HG02938 (cell line): ENCODE measurements around the gene ZSWIM4.

Experiments
- ATAC-seq: cut with Tn5 transposase; IDR thresholded peaks from one replicate; pipeline ENCODE4 v1.9.1; 2021; ENCODE audit warnings: mild to moderate bottlenecking, moderate library complexity; ENCODE audit not compliant: unreplicated experiment

The ZSWIM4 gene

DNA sequence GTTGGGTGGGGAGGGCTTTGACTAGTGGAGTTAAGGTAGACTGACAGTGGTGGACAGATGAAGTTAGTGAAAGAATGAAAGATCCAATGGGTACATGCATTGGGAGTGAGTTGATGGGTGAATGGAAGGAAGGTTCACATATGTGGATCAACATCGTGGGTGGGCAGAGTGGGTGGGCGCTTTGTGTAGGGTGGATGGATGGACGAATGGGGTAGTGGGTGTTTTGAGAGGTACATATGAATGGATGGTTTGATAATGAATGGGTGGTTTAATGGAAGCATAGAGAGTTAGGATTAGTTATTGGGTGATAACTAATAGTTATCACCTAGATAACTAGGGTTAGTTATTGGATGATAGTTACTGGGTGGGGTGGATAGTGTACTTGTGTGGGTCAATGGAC lies 11.5 kb downstream of the ZSWIM4 start:
- no peak for ATAC-seq

DNA sequence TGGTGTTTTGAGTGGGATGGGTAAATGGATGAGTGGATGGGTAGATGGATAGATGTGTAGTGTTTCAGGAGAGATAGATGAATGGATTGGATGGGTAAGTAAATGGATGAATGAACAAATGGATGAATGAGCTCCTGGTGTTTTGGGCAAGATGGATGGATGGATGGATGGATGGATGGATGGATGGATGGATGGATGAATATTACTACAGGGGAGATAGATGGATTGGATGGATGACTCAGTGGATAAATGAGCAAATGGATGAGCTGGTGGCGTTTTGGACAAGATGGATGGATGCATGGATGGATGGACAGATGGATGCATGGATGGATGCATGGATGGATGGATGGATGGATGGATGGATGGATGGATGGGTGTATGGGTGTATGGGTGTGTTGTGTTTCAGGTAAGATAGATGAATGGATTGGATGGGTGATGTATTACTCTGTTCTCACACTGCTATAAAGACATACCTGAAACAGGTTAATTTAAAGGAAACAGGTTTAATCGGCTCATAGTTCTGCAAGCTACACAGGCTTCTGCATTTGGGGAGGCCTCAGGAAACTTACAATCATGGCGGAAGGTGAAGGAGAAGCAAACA lies 12.3 kb downstream of the ZSWIM4 start:
- ATAC-seq: no peak

DNA sequence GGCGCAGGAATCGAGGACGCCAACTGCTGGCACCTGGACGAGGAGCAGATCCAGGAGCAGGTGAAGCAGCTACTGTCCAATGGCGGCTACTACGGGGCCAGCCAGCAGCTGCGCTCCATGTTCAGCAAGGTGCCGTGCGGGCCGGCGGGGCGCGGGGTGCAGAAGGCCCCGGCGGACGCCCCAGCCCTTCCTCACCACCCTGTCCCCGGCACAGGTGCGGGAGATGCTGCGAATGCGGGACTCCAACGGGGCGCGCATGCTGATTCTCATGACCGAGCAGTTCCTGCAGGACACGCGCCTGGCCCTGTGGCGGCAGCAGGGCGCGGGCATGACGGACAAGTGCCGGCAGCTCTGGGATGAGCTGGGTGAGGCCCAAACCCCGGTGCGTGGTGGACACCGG lies 13.6 kb downstream of the ZSWIM4 start:
- no peak for ATAC-seq

DNA sequence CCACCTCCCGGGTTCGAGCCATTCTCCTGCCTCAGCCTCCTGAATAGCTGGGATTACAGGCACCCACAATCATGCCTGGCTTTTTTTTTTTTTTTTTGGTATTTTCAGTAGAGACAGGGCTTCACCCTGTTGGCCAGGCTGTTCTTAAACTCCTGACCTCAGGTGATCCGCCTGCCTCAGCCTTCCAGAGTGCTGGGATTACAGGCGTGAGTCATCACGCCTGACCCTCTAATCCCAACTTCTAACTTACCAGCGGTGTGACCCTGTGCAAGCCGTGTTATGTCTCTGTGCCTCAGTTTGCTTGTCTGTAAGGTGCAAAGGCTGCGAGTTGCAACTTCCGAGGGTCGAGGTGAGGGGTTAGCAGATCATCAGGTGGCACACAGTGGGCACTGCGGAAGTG lies 17.3 kb downstream of the ZSWIM4 start:
- no peak for ATAC-seq

GRCh38 chr19:13813147-13813546 lies 17.9 kb downstream of the ZSWIM4 start:
- no peak for ATAC-seq

GRCh38 chr19:13814550-13814949 lies 19.3 kb downstream of the ZSWIM4 start:
- no peak for ATAC-seq

DNA sequence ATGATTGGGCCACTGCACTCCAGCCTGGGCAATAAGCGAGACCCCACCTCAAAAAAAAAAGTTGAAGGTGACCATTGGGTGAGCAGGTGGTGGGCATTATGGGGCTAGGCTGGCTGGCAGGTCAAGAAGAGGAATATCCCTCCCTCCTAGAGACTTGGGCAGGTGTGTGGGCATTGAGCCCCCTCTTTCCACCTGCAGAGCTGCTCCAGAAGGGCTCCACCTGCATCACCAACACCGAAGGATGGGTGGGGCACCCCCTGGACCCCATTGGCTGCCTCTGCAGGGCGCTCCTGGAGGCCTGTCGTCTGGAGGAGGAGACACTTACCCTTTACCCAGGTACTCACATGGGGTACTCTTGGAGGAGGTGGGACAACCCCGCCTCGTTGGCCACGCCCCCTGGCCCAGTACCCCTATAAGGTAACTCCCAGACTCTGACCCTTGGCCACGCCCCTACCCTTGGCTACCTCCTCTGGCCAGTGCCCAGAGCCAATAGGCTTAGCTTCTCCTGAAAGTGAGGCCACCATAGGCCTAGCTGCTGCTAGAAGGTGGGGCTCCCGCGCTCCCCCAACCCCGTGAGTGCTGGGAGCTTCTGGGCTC lies 21.9 kb downstream of the ZSWIM4 start:
- no peak for ATAC-seq

DNA sequence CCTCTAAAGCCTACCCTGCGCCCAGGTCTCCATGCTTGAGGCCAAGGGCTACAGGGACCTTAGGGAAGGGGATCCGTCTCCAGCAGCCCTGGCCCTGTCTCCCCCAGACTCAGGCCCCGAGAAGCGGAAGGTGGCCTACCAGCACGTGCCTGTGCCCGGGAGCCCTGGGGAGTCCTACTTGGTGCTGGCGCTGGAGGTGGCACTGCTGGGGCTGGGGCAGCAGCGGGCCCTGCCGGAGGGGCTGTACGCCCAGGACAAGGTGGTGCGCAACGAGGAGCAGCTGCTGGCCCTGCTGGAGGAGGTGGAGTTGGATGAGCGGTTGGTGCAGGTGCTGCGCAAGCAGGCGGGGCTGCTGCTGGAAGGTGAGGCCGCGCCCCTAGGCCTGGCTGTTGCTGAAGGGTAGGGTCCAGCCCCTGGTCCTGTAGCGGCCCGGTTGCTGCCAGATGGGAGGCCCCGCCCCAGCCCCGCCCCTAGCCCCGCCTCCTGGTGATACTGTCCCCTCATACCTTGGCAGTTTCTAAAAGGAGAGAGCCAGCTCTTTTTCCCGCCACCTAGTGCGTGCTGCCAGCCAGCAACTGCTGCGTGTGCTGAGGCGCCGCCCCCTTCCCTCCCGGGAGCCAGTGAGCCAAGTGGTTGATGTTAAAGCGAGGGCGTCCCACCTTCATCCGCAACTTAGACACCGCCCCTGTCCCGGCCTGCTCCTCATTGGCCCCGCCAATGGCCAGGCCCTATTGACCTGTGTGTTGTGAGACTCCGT lies 22.6 kb downstream of the ZSWIM4 start:
- no peak for ATAC-seq

DNA sequence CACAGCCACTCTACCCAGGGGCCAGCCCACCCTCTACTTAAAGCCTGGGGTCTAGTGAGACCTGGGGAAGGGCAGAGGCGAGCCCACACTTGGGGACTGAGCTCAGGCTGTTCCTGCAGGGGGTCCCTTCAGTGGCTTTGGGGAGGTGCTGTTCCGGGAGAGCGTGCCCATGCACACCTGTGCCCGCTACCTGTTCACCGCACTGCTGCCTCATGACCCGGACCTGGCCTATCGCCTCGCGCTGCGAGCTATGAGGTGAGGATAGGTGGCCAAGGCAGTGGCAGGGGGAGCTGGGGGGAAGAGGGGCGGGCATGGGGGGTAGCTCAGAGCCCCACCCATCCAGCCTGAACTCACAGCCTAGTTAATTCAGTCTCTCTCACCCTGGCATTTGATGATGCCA lies 24.0 kb downstream of the ZSWIM4 start:
- ATAC-seq: no peak

GRCh38 chr19:13821292-13821691 lies 26.0 kb downstream of the ZSWIM4 start:
- ATAC-seq: no peak

DNA sequence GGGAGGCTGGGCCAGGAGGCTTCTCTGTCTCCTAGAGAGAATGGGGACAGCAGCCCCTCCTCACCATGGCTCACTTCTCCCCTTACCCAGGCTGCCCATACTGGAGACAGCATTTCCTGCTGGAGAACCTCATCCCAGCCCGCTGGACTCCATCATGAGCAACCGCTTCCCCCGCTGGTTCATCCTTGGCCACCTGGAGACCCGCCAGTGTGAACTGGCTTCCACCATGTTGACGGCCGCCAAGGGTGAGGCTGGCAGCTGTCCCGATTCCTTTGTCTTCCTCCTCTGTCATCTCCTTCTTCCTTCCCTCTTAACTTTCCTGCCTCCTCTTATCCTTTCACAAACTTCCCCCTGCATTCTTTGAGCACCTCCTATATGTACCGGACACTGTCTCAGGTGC lies 28.0 kb downstream of the ZSWIM4 start:
- ATAC-seq: no peak

DNA sequence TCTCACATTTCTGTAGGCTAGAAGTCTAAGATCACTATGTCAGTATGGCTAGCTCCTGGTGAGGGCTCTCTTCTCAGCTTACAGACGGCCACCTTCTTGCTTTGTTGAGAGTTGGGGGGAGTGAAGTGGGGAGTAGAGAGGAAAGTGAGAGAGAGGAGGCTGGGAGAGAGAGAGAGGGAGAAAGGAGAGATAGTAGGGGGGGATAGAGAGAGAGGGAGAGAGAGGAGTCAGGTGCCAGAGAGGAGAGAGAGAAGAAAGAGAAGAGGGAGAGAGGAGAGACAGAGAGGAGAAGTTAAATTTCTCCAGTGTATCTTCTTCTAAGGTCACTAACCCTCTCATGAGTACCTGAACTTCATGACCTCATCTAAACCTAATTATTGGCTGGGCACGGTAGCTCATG lies 28.7 kb downstream of the ZSWIM4 start:
- no peak for ATAC-seq

DNA sequence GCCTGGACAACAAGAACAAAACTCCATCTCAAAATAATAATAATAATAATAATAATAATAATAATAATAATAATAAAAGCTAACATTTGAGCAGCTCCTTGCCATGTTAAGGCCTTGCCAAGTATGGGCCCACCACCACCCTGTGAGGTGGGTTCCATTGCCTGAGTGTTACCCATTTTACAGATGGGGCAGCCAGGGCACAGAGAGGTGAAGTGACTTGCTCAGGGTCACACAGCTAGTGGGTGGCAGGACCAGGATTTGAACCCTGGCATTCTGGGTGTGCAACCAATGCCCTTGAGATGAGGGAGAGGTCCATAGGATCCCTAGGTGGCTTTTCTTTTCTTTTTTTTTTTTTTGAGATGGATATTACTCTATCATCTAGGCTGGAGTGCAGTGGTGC lies 29.5 kb downstream of the ZSWIM4 start:
- ATAC-seq: no peak

- ATAC-seq: no peak
Measured at GRCh38 chr19:13825489-13826441, 30.5 kb downstream of the ZSWIM4 start.

GRCh38 chr19:13826652-13827235 lies 31.5 kb downstream of the ZSWIM4 start:
- no peak for ATAC-seq

- ATAC-seq: no peak
Measured at GRCh38 chr19:13827656-13828055, 32.4 kb downstream of the ZSWIM4 start.

DNA sequence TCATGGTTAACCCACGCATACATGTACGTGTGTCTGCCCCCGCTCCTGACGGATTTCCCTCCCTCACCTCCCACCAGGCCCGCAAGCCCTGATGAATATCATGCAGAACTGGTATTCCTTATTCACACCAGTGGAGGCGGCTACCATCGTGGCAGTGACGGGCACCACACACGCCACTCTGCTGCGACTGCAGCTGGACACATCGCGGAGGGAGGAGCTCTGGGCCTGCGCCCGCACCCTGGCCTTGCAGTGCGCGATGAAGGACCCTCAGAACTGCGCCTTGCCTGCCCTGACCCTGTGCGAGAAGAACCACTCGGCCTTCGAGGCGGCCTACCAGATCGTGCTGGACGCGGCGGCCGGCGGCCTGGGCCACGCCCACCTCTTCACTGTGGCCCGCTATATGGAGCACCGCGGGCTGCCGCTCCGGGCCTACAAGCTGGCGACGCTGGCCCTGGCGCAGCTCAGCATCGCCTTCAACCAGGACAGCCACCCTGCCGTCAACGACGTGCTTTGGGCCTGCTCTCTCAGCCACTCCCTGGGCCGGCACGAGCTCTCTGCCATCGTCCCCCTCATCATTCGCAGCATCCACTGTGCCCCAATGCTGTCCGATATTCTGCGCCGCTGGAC lies 35.0 kb downstream of the ZSWIM4 start:
- no peak for ATAC-seq

DNA sequence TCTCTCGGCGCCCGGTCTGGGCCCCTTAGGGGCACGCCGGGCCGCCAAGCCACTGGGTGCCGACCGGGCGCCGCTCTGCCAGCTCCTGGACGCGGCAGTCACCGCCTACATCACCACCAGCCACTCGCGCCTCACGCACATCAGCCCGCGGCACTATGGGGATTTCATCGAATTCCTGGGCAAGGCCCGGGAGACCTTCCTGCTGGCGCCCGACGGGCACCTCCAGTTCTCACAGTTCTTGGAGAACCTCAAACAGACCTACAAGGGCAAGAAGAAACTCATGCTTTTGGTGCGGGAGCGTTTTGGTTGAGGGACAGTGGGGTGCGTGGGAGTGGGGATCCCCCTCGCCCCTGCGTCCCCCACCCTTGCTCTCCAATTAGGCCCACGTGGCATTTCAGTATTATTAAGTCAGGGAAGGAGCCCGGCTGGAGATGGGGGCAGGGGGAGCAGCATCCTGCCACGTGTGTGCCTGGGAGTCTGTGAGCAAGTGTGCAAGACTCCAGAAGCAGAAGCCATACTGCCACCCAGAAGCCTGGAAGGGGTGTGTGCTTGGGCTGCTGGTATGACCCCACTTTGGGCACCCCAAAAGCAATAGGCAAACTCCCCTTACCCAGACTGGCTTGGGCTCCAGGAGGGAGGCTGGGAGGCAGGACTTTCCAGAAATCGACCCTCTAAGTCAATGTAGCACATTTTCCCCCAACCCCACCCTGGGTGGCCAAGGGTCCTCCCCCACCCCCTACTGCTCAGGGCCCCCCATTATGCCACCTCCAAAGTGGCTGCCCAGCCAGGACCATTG lies 35.7 kb downstream of the ZSWIM4 start:
- no peak for ATAC-seq

- ATAC-seq: no peak
Measured at GRCh38 chr19:13831537-13832467, 36.6 kb downstream of the ZSWIM4 start.
